MM.1S (cell line): ENCODE data around the gene DMWD.

Experiments used
- DNase-seq: peaks from one replicate; pipeline ENCODE4 v3.0.0-alpha.2; 2015
- H2AFZ ChIP-seq: fragments of 300-600 bp; sonication (generic); 2 replicates; pipeline ENCODE4 v1.6.0; 2016; ENCODE audit warnings: antibody characterized with exemption, low read length
- H3F3A ChIP-seq: fragments of 300-600 bp; sonication (generic); 2 replicates; pipeline ENCODE4 v1.6.1; 2016; ENCODE audit warnings: mild to moderate bottlenecking, antibody characterized with exemption, low read length, moderate library complexity, mixed read lengths; ENCODE audit not compliant: insufficient read depth
- H3K27ac ChIP-seq: fragments of 300-600 bp; sonication (generic); 2 replicates; pipeline ENCODE4 v1.5.1; 2016; ENCODE audit warnings: mild to moderate bottlenecking, low read length
- H3K27me3 ChIP-seq: fragments of 300-600 bp; sonication (generic); replicated peaks from 2 replicates; pipeline ENCODE4 v1.6.0; 2016; ENCODE audit warnings: low read length; ENCODE audit not compliant: insufficient read depth
- H3K36me3 ChIP-seq: fragments of 300-600 bp; sonication (generic); replicated peaks from 2 replicates; pipeline ENCODE4 v1.6.1; 2016; ENCODE audit warnings: mild to moderate bottlenecking, low read length, mixed read lengths; ENCODE audit not compliant: insufficient read depth
- H3K4me1 ChIP-seq: fragments of 300-600 bp; sonication (generic); 2 replicates; pipeline ENCODE4 v1.6.1; 2016; ENCODE audit warnings: low read length, mixed read lengths
- H3K4me2 ChIP-seq: fragments of 300-600 bp; sonication (generic); 2 replicates; pipeline ENCODE4 v1.6.0; 2016; ENCODE audit warnings: low read depth, low read length
- H3K4me3 ChIP-seq: fragments of 300-600 bp; sonication (generic); 2 replicates; pipeline ENCODE4 v1.5.1; 2016; ENCODE audit warnings: low read length, mixed read lengths
- H3K79me2 ChIP-seq: fragments of 300-600 bp; sonication (generic); 2 replicates; pipeline ENCODE4 v1.6.1; 2016; ENCODE audit warnings: mixed run types, low read length, mixed read lengths
- H3K9ac ChIP-seq: fragments of 300-600 bp; sonication (generic); 2 replicates; pipeline ENCODE4 v1.6.1; 2016; ENCODE audit warnings: low read length, mixed read lengths
- H3K9me2 ChIP-seq: fragments of 300-600 bp; sonication (generic); replicated peaks from 2 replicates; pipeline ENCODE4 v1.6.1; 2016; ENCODE audit warnings: mild to moderate bottlenecking, low read length, mixed read lengths; ENCODE audit not compliant: insufficient read depth
- H3K9me3 ChIP-seq: fragments of 300-600 bp; sonication (generic); replicated peaks from 2 replicates; pipeline ENCODE4 v1.6.1; 2016; ENCODE audit warnings: mild to moderate bottlenecking, low read length, mixed read lengths; ENCODE audit not compliant: insufficient read depth
- H4K20me1 ChIP-seq: fragments of 300-600 bp; sonication (generic); 2 replicates; pipeline ENCODE4 v1.6.1; 2016; ENCODE audit warnings: mild to moderate bottlenecking, low read length, moderate library complexity, mixed read lengths; ENCODE audit not compliant: insufficient read depth
- EZH2 ChIP-seq: fragments of 300-600 bp; sonication (generic); optimal IDR thresholded peaks from 2 replicates; pipeline ENCODE3; 2017; ENCODE audit warnings: low read depth, mild to moderate bottlenecking, antibody characterized with exemption, low read length, mixed read lengths
- EZH2phosphoT487 ChIP-seq: fragments of 300-600 bp; sonication (generic); IDR thresholded peaks from 2 replicates; pipeline ENCODE4 v1.6.1; 2018; ENCODE audit warnings: antibody characterized with exemption, low read length
- TF ChIP-seq, protein P1 (sequence below): fragments of 300-600 bp; sonication (generic); IDR thresholded peaks from 2 replicates; pipeline ENCODE4 v1.5.1; 2016; ENCODE audit warnings: antibody characterized with exemption, low read length, mixed read lengths

The DMWD gene

DNA sequence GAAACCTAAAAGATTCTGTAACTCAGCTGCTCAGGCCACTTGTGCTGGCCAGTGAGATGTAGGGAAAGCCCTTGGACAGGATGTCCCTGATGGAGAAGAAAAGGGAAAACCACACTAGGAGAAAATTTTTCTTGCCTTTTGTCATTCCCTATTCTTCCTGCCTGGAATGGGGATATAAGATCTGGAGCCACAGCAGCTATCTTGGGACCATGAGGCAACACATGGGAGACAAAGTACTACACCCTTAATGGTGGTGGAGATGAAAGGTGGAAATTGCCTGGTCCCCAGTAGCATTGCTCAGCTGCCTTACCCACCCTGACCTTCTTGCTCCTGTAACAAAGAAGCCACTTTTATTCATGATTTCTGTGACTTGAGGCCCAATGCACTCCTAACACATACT lies 13.1 kb upstream of the DMWD start:
- Histone ChIP-seq H3K79me2 (no peaks in the 10 kb centered on the region), H3K27ac (no peak overlapping the region), H2AFZ (no peak overlapping the region), H3K4me3 (no peak overlapping the region), H3K4me2 (no peak overlapping the region), H3F3A (peaks cover 7% of the 10 kb centered on the region), H3K9me3 (no peaks in the 10 kb centered on the region), H3K9me2 (no peaks in the 10 kb centered on the region), H4K20me1 (no peaks in the 10 kb centered on the region), H3K36me3 (no peaks in the 10 kb centered on the region), H3K27me3 (no peaks in the 10 kb centered on the region), H3K9ac (no peak overlapping the region), H3K4me1 (peaks cover 12% of the 10 kb centered on the region)
- no peak for DNase-seq
- TF ChIP-seq, protein P1, sequence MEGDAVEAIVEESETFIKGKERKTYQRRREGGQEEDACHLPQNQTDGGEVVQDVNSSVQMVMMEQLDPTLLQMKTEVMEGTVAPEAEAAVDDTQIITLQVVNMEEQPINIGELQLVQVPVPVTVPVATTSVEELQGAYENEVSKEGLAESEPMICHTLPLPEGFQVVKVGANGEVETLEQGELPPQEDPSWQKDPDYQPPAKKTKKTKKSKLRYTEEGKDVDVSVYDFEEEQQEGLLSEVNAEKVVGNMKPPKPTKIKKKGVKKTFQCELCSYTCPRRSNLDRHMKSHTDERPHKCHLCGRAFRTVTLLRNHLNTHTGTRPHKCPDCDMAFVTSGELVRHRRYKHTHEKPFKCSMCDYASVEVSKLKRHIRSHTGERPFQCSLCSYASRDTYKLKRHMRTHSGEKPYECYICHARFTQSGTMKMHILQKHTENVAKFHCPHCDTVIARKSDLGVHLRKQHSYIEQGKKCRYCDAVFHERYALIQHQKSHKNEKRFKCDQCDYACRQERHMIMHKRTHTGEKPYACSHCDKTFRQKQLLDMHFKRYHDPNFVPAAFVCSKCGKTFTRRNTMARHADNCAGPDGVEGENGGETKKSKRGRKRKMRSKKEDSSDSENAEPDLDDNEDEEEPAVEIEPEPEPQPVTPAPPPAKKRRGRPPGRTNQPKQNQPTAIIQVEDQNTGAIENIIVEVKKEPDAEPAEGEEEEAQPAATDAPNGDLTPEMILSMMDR, result no peak
- no peak for TF ChIP-seq EZH2
- no peak for TF ChIP-seq EZH2phosphoT487

DNA sequence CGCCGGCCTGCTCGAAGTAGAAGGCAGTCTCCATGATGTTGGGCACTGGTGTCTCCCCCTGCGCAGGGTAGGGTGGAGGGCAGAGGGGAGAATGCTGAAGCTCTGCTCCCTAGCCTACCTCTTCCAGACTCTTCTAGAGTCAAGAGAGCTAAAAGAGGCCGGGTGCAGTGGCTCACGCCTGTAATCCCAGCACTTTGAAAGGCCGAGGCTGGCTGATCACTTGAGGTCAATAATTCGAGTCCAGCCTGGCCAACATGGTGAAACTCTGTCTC lies 12.2 kb upstream of the DMWD start:
- Histone ChIP-seq H2AFZ (no peak overlapping the region), H4K20me1 (no peaks in the 10 kb centered on the region), H3K9ac (no peak overlapping the region), H3K4me1 (peaks cover 6% of the 10 kb centered on the region), H3K9me2 (no peaks in the 10 kb centered on the region), H3K9me3 (no peaks in the 10 kb centered on the region), H3K79me2 (no peaks in the 10 kb centered on the region), H3K27me3 (no peaks in the 10 kb centered on the region), H3K4me3 (no peak overlapping the region), H3K36me3 (no peaks in the 10 kb centered on the region), H3F3A (peaks cover 6% of the 10 kb centered on the region), H3K4me2 (no peak overlapping the region), H3K27ac (no peak overlapping the region)
- DNase-seq, result no peak
- no peak for TF ChIP-seq EZH2
- TF ChIP-seq, protein P1, result no peak
- TF ChIP-seq EZH2phosphoT487, result no peak

DNA sequence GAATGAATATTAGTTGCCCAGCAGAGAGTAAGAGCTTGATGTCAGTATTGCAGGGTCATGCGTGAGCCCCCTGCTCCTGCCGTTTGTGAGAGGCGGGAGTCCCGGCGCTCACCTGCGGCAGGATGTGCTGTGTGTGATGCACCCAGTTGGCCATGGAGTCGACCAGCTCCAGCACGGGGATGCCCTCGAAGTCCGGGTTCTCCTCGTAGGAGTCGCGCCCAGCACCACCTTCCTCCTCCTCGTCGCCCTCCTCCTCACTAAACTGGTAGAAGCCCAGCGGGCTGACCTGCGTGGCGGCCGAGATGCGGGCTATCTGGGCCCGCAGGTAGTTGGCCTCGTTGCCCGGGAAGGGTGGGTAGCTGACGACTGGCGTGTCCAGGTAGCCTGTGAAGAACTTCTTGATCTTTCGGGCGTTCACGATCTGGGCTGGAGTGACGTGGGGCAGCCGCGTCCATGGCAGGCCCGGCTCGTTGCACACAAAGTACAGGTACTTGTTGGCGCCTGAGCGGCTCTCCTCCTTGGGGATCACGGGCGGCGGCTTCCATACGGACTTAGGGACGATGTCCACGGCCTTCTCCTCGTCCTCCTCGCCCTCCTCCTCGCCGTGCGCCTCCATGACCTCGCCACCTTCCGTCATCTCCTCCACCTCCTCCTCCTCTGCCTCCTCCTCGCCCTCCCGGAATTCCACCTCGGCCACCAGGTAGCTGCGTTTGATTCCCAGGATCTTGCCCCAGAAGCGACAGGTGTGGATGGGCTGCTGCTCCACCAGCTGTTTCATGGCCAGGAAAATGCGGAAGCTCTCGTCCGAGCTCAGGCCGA lies 11.7 kb upstream of the DMWD start:
- no peaks in the 10 kb centered on the region for H3K27me3 ChIP-seq
- H3K9ac ChIP-seq, result no peak overlapping the region
- no peaks in the 10 kb centered on the region for H3K9me3 ChIP-seq
- no peaks in the 10 kb centered on the region for H3K9me2 ChIP-seq
- peaks cover under 1% of the 10 kb centered on the region for H3F3A ChIP-seq
- no peaks in the 10 kb centered on the region for H4K20me1 ChIP-seq
- H3K4me3 ChIP-seq, result no peak overlapping the region
- no peak overlapping the region for H2AFZ ChIP-seq
- DNase-seq, result no peak
- no peaks in the 10 kb centered on the region for H3K36me3 ChIP-seq
- no peaks in the 10 kb centered on the region for H3K79me2 ChIP-seq
- H3K4me2 ChIP-seq, result no peak overlapping the region
- TF ChIP-seq, protein P1, result no peak
- TF ChIP-seq EZH2 (no peak), EZH2phosphoT487 (no peak)
- H3K4me1 ChIP-seq, result peaks cover under 1% of the 10 kb centered on the region; the same call in 1 of the 2 replicates
- no peak overlapping the region for H3K27ac ChIP-seq
